Breast epithelium (tissue), 4 donors: ENCODE results near the gene CTSC. TPM values are rescaled to one million over a fixed set of nuclear protein-coding genes. Genes with fewer than 3 reads are reported as not detected.

ENCODE experiments used
- DNase-seq, 2 donors: peaks; one replicate each; pipeline ENCODE4 v3.0.0-alpha.2; 2019; ENCODE audit warnings: low spot score in 2 of 2
- H3K27ac ChIP-seq, 2 donors: fragments of 200-600 bp; sonication (generic) in 1 of 2; one replicate each; pipeline ENCODE4 v1.5.1; 2016 to 2019; ENCODE audit warnings: mild to moderate bottlenecking in 1 of 2
- H3K27me3 ChIP-seq, 2 donors: fragments of 200-600 bp; sonication (generic) in 1 of 2; one replicate each; pipeline versions ENCODE4 v1.5.1 to v1.6.0; 2017 to 2019; ENCODE audit warnings: control low read depth in 1 of 2, mild to moderate bottlenecking in 1 of 2
- H3K36me3 ChIP-seq: fragments of 200-600 bp; one replicate; pipeline ENCODE4 v1.5.1; 2019
- H3K4me1 ChIP-seq, 2 donors: fragments of 200-600 bp; sonication (generic); one replicate each; pipeline ENCODE4 v1.5.1; 2016 to 2019; ENCODE audit warnings: control low read depth in 1 of 2
- H3K4me3 ChIP-seq, 3 donors: fragments of 200-600 bp; sonication (generic); 1 replicate in 2 of 3; 2 replicates in 1 of 3; pipeline ENCODE4 v1.5.1; 2016 to 2019; ENCODE audit warnings: mild to moderate bottlenecking in 3 of 3, moderate library complexity in 2 of 3
- H3K9me3 ChIP-seq, 2 donors: fragments of 200-600 bp; sonication (generic) in 1 of 2; one replicate each; pipeline ENCODE4 v1.5.1; 2016 to 2019; ENCODE audit warnings: control low read depth in 1 of 2
- POLR2A ChIP-seq: fragments of 450-650 bp; IDR thresholded peaks from one replicate; pipeline ENCODE4 v1.6.1; 2016; ENCODE audit warnings: antibody characterized with exemption, mild to moderate bottlenecking, moderate library complexity
- POLR2AphosphoS5 ChIP-seq, 3 donors: sonication (generic); formaldehyde crosslinking; IDR thresholded peaks; one replicate each; pipeline ENCODE4 v1.6.1; 2017; ENCODE audit warnings: antibody characterized with exemption in 3 of 3
- intact Hi-C: fragments of 100-400 bp; cut with DNase I; formaldehyde crosslinking; loops from one replicate; pipeline ENCODE4 v1.15.1; 2023; ENCODE audit warnings: low total_unique reads
- total RNA-seq, 3 donors: library from RNA; depleted of rRNA; stranded (reverse); fragments of >200 nt; gene quantifications; one replicate each; pipeline ENCODE4 v1.1.0, GENCODE V29; 2016
- TF ChIP-seq, protein P1 (sequence below), 3 donors: fragments of 450-650 bp; IDR thresholded peaks; one replicate each; pipeline ENCODE4 v1.5.1; 2016 to 2017; ENCODE audit warnings: antibody characterized with exemption in 3 of 3, mild to moderate bottlenecking in 3 of 3, moderate library complexity in 3 of 3

Gene CTSC
- total RNA-seq, 3 donors from 2014 or later, result 56.0 to 103 (median 64.1) TPM

- no peak overlapping the region for H3K27ac ChIP-seq
- H3K9me3 ChIP-seq, result no peaks in the 10 kb centered on the region
- no peaks in the 10 kb centered on the region for H3K36me3 ChIP-seq
- intact Hi-C loops, result no loop called here
- H3K4me1 ChIP-seq, result no peaks in the 10 kb centered on the region
- H3K4me3 ChIP-seq, result no peak overlapping the region
- TF ChIP-seq POLR2A (no peak), POLR2AphosphoS5 (IDR thresholded peaks at IDR 0.05) (no peak)
- TF ChIP-seq, protein P1, sequence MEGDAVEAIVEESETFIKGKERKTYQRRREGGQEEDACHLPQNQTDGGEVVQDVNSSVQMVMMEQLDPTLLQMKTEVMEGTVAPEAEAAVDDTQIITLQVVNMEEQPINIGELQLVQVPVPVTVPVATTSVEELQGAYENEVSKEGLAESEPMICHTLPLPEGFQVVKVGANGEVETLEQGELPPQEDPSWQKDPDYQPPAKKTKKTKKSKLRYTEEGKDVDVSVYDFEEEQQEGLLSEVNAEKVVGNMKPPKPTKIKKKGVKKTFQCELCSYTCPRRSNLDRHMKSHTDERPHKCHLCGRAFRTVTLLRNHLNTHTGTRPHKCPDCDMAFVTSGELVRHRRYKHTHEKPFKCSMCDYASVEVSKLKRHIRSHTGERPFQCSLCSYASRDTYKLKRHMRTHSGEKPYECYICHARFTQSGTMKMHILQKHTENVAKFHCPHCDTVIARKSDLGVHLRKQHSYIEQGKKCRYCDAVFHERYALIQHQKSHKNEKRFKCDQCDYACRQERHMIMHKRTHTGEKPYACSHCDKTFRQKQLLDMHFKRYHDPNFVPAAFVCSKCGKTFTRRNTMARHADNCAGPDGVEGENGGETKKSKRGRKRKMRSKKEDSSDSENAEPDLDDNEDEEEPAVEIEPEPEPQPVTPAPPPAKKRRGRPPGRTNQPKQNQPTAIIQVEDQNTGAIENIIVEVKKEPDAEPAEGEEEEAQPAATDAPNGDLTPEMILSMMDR (IDR thresholded peaks at IDR 0.05), result no peak
- no peaks in the 10 kb centered on the region for H3K27me3 ChIP-seq
- DNase-seq, result no peak
These were observed 29.8 kb upstream of the CTSC start for GRCh38 chr11:88367310-88367709.

DNA sequence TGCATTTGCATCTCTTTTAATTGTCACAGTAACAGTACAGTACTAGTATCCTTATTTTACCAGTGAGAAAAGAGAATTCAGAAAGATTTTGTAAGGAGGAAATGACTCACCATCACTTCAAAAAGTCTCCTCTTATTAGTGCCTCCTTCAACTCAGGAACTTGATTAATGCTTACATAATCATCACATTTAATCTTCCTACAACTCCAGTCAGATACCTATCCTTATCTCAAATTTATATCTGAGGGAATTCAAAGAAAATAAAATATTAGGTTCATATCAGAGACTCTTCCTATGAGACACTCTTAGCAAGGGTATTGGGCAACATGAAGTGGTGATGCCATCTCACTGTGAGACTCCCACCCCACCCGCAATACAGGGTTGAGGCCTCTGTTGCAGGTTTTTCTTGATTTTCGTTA is 26.1 kb upstream of the CTSC start:
- no peak for TF ChIP-seq POLR2A
- no peak for TF ChIP-seq POLR2AphosphoS5 (IDR thresholded peaks at IDR 0.05)
- TF ChIP-seq, protein P1 (IDR thresholded peaks at IDR 0.05), result no peak
- intact Hi-C loops, result no loop called here

GRCh38 chr11:88363004-88363403 is 25.5 kb upstream of the CTSC start:
- Histone ChIP-seq H3K4me3 (no peak overlapping the region), H3K27me3 (no peaks in the 10 kb centered on the region), H3K9me3 (no peaks in the 10 kb centered on the region), H3K36me3 (no peaks in the 10 kb centered on the region), H3K27ac (no peak overlapping the region), H3K4me1 (no peaks in the 10 kb centered on the region)
- TF ChIP-seq POLR2A, result no peak
- TF ChIP-seq, protein P1 (IDR thresholded peaks at IDR 0.05), result no peak
- no peak for TF ChIP-seq POLR2AphosphoS5 (IDR thresholded peaks at IDR 0.05)
- DNase-seq, result no peak
- intact Hi-C loops, result no loop called here

More for the DNA sequence above, 26.1 kb upstream of the CTSC start:
- H3K36me3 ChIP-seq, result no peaks in the 10 kb centered on the region
- no peak overlapping the region for H3K27ac ChIP-seq
- H3K4me3 ChIP-seq, result no peak overlapping the region
- no peaks in the 10 kb centered on the region for H3K4me1 ChIP-seq
- no peaks in the 10 kb centered on the region for H3K9me3 ChIP-seq
- no peak for DNase-seq
- no peaks in the 10 kb centered on the region for H3K27me3 ChIP-seq

DNA sequence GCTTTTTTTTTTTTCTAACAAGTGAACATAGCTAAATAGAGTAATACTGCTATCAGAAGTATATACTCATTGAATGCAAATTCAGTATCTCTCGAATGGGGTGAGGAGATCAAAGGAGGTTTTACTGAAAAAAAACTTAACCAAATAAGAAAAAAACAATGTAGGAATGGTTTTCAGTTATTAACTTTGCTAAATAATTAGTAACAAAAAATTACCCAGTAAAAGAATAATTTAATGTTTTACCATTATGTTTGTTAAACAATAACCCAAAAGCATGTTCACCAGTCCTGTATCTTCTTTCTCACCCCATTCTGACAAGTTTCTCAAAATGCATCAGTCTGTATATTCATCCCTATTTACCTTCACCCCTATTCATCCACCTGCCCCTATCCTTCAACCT is 22.6 kb upstream of the CTSC start:
- TF ChIP-seq POLR2AphosphoS5 (IDR thresholded peaks at IDR 0.05), result no peak
- no peak for TF ChIP-seq POLR2A
- TF ChIP-seq, protein P1 (IDR thresholded peaks at IDR 0.05), result no peak
- Histone ChIP-seq H3K4me3 (no peak overlapping the region), H3K27me3 (no peaks in the 10 kb centered on the region), H3K9me3 (no peaks in the 10 kb centered on the region), H3K4me1 (no peaks in the 10 kb centered on the region), H3K27ac (no peak overlapping the region), H3K36me3 (no peaks in the 10 kb centered on the region)
- intact Hi-C loops, result no loop called here
- no peak for DNase-seq

- Histone ChIP-seq H3K4me1 (no peaks in the 10 kb centered on the region), H3K9me3 (no peaks in the 10 kb centered on the region), H3K36me3 (no peaks in the 10 kb centered on the region), H3K27me3 (no peaks in the 10 kb centered on the region), H3K4me3 (no peak overlapping the region), H3K27ac (no peak overlapping the region)
- intact Hi-C loops, result no loop called here
- TF ChIP-seq POLR2A, result no peak
- TF ChIP-seq POLR2AphosphoS5 (IDR thresholded peaks at IDR 0.05), result no peak
- TF ChIP-seq, protein P1 (IDR thresholded peaks at IDR 0.05), result no peak
- no peak for DNase-seq
These were observed 22.0 kb upstream of the CTSC start for GRCh38 chr11:88359541-88359940.
